Stimulated activated CD8-positive, alpha-beta memory T cell treated with anti-CD3 and anti-CD28 coated beads, Interleukin-15, amount 100 ng/mL, for 48 hours (primary cell): ENCODE results near the gene DIP2C.
"Not testable (repeated sequence)": the region's sequence is repeated elsewhere in the genome, so short reads cannot be mapped to it uniquely, and the experiment has no call there.

Source experiments
- DNase-seq, 2 donors: peaks; one replicate each; pipeline ENCODE4 v3.0.0-alpha.2; 2020; ENCODE audit warnings: low read depth in 2 of 2

Gene DIP2C

DNA sequence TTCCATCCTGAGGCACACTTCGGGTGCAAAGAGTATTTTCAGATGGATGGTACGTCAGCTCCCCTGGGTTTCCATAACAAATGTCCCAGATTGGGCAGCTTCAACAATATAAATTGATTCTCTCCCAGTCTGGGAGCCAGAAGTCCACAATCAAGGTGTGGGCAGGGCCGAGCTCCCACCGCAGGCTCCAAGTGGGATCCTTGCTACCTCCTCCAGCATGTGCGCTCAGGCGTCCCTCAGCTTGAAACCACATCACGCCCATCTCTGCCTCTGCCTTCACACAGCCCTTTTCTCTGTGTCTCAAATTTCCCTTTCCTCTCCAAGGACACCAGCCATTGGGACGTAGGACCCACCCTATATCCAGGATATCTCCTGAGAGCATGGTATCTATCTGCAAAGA lies 153.5 kb downstream of the DIP2C start:
- no peak for DNase-seq

DNA sequence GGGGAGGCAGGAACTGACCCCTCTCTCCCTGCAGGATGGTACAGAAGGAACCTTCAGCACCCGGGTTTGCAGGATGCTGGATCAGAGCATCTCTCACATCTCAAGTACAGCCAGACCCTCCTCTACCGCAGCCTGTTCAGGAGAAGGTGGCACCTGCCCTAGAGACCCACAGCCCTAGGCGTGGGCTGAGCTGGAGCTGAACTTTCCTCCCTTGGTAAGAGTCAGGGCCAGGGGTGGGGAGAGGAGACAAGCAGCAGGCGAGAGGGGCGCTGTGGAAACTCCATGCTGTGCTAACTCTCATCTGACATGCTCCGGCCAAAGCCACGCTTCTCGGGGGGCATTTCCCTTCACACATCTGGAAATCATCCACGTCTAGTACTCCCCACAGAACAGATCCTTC lies 154.4 kb downstream of the DIP2C start:
- DNase-seq: no peak

DNA sequence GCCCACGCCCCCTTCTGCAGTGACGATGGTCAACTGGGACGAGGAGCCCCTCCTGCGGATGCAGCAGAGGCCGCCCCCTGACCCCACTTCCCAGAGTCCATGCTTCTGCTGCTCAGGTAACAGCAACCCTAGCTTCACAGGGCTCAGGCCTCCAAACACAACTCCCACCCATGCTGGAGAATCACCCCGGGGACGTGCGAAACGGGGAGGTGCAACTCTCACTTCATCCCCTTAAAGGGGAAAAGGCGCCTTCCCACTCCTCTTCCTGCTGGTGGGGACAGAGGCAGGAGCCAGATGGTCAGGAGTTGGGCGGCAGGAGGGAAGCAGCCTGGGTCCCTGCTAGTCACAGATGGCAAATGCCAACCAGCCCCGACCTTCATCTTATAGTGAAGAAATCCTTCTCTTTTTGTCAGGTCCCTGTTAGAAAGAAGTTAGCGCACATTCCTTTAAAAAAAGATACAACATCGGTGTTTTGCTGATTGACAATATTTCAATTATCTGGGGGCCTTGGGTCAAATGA lies 155.4 kb downstream of the DIP2C start:
- no peak for DNase-seq

DNA sequence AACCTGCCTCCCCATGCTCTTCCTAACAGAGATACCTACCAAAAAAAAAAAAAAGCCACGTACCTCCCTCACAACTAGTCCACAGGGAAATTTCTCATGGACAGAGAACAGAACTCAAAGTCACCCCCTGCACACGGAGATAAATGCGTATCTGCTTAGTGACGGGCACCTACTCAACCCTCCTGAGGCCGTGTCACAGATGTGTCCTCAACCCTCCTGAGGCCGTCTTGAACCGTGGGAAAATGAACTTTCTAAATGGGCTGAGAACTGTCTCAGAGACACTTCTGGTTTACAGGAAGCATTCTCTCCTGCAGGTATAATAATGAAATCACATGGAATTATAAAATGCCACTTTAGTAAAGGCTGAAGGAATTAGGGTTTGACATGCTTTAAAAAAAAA lies 155.9 kb downstream of the DIP2C start:
- DNase-seq: no peak

DNA sequence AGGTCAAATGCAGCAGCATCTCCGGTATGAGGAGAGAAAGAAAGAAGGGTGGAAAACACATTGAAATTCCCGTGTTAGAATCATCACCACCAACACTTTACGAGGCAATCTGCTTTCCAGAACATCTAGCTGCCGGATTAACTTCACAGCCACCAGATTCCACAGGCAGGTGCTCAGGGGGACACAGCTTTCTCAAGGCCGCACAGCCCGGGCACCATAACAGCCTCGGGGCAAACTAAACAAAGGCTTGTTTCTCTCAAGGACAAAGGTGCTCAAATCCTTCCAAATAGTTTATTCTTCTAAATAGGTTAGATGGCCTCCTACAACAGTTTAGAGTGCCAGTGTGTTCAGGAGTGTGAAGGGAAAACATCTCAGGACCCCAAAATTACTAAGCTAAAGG lies 156.3 kb downstream of the DIP2C start:
- DNase-seq: no peak

DNA sequence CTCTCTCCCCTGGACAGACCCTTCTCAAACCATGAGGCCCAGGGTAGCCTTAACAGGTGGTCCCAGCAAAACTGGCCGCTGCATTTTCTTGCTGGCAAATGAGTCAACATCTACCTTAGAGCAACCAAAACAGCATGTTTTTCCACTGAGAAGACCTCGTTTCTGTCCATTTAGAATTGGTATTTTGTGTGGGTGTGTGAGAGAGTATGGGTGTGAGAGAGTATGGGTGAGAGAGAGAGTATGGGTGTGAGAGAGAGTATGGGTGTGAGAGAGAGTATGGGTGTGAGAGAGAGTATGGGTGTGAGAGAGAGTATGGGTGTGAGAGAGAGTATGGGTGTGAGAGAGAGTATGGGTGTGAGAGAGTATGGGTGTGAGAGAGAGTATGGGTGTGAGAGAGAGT lies 157.1 kb downstream of the DIP2C start:
- DNase-seq: not testable (repeated sequence)

DNA sequence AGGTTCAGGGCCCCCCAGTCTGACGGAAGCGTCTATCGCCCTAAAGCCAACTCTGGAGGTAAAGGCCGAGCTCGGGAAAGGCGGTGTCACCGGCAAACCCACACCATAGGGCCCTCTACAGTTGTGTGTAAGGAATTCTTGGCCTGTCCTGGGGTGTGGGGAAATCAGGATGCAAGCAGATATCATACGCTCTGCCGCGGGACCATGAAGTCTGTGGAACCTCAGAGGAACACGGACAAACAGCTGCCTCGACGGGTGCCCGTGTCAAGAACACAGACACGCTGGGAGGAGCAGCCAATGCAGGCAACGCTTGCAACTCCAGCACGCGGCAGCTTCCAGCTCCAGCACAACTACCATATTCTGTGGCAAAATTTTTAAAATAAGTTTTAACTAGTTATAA lies 157.9 kb downstream of the DIP2C start:
- DNase-seq: no peak

DNA sequence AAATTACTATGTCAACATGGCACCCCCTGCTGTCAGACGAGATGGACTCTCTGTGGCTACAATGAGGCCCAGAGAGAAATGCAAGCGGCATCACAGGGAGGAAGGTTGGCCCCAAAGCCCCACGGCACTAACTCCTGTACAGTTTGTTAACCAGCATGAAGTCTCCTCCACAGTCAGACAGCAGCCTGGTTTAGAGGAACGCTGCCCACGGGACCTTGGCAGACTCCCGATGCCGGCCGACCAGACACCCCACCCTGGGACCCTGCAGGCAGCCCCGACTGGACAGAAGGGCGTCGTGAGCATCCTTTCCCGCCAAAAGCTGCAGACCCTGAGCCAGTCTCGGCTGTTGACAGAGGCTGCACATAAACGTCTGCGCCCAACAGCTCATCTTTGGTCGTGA lies 158.8 kb downstream of the DIP2C start:
- DNase-seq: no peak

DNA sequence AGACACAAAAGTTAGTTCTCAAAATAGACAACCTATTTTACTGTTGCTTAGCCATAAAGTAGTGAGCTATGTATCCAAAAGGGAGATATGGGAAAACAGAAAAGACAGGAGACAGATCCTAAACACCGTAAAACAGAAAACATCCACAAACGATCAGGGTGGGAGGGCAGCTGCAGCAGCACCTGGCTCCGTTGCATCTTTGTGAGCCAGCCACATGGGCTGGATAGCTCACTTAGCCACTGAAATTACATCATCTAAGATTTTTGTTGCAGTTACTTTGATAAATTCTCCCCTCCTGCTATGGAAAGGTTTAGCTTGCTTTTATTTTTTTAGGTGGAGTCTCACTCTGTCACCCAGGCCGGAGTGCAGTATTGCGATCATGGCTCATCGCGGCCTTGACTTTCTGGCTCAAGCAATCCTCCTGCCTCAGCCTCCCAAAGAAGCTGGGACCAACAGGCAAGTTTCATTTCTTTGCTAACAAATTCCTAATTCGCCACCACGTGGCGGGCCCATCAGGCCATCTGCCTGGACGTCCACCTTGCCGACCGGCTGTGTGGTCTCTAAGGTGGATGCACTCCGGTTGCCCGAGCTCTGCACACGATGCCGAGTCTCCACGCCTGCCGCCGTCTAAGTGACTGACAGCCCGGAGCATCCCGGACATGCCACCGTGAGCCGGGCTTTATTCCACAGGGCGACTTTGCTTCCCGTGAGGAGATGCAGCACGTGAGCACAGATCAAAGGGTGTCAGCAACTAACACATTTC lies 159.8 kb downstream of the DIP2C start:
- no peak for DNase-seq

DNA sequence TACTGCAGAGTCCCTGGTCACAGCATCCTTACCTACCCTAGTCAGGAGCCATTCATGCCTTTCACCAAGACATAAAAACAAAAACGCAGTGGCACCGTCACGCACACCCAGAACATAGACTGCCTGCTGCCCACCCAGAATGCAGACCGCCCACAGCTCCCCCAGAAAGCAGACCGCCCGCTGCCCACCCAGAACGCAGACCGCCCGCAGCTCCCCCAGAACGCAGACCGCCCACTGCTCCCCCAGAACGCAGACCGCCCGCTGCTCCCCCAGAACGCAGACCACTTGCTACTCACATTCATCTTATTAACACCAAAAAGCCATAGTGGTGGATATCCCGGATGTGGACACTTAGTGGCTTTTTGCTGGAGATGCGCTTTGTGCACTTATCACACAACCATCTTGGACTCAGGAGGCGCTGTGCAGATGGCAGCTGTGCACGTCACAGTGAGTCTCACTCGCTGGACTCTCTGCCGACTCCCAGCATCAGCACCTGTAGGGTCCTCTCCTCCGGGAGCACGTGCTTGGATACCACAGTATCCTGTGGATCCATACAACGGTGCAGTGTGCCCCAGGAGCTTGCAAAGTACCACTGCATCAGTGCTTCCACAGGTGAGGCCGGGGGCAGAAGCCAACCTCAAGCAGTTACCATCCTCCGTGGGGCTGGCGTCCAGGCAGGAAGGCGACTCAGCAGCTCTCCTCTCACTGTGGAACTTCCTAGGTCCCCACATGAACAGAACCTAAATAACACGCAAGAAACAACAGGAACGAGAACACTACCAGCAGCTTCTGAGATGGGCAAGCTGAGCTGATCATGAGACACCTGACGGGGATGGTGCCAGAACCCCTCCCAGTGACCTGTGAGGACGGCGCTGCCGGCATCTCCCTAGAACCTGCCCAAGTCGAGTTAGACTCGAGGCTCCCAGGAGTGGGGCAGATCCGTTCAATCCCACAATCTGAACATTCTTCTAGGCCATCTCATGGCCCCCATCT lies 161.0 kb downstream of the DIP2C start:
- no peak for DNase-seq

DNA sequence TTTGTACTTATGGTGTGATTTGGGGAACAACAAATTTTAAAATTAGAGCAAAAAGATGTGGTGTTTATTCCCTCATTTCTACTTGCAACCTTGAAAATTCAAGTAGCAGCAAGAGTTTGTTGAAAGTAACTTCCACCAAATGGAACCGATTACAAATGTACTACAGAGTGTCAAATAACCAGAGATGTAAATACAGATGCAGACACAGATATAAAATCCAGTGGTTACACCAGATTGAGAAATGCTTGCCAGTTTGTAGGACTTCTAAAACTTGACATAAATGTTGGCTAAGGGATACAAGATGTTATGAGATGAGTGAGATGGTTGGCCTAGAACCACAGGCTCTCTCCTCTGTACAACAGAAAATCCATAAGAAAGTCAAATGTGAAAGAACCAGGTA lies 162.1 kb downstream of the DIP2C start:
- no peak for DNase-seq

DNA sequence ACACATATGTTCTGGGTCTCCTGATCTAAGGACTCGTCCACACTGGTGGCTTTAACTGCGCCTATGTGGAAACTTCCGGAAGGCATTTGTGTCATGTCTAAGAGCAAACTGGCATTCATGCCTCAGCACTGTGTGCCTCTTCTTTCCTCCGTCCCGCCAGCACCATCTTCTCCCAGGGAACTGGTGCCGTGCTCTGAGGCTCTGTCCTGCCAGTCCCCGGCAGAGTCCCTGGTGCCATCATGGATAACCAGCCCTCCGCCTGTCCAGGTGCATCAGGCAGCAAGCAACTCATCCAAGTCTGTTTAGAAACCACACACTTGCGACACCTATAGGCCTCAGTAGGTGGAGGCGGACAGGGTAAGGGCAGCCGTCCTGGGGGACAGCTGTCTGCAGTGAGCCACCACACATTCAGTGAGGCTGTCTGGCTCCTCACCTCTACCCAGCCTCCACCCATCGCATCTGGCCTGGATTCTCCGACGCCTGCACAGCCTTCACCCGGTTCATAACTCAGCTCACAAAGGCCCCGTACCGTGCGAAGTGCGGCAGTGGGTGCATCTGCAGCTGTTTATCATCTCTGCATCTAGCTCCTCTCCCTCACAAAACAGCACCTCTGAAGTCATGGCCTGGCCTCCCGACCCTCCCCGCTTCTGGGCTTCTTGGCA lies 162.7 kb downstream of the DIP2C start:
- no peak for DNase-seq

DNA sequence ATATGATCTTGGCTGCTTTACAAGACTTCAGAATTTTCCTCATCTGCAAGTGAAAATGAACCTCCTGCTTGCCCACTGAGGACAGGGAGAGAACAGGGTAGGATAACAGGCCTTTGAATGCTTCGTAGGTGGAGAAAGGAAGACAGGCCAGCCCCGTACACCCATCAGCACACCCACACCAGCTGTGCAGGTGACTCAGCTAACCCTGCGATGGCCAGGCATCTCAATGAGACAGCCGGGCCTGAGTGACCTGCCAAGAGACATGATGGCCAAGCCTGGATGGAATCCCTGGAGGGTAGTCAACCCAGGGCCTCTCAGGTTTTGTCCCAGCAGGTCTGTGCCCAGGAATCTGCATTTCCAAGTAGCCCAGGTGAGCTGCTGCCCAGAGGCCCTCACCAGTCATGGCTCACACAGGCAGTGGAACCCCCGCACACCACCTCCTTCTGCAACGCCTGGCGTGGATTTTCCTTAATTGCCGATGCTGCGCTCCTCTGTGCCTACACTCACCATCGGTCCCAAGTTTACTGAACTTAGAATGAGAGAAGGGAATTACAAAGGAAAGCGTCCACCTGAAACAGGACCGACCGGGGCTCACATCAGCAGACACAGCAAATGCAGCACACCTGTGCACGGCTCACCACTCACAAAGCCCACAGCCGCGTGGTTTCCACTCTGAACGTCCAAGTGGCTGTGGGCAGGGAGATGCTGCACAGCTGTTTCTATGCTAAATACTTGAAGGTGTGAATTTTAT lies 163.7 kb downstream of the DIP2C start:
- DNase-seq: no peak

DNA sequence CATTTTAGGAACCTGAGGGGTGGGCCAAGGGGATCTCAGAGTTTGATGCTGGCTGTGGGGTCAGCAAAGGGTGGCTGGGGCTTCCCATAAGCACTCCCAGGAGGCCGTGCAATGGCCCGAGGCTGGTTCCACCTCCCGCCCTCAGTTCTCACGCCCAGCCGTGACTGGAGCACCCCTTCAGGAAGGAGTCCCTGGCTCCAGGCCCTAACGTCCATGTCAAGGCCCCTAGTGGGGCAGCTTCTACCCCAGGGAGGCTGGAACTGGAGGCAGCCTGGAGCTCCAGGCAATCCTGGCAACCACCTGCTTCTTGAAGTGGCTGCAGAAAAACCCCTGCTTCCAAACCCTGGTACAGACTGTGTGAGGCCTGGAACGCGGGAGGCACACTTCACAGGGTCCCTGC lies 165.5 kb downstream of the DIP2C start:
- no peak for DNase-seq

DNA sequence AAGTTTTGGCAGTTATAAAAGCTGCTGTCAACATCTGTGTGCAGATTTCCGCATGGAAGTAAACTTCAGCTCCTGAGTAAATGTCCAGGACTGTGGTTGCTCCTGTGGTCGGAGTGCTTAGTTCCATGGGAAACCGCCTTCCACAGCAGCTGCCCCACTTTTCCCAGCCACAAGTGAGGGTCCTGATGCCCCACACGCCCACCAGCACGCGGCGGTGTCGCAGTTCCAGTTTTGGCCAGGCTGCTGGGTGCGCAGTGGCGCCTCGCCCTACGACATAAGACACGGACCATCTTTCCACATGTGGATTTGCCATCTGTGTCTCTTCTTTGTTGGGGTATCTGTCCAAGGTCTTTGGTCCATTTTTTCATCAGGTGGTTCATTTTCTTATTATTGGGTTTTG lies 167.1 kb downstream of the DIP2C start:
- no peak for DNase-seq

DNA sequence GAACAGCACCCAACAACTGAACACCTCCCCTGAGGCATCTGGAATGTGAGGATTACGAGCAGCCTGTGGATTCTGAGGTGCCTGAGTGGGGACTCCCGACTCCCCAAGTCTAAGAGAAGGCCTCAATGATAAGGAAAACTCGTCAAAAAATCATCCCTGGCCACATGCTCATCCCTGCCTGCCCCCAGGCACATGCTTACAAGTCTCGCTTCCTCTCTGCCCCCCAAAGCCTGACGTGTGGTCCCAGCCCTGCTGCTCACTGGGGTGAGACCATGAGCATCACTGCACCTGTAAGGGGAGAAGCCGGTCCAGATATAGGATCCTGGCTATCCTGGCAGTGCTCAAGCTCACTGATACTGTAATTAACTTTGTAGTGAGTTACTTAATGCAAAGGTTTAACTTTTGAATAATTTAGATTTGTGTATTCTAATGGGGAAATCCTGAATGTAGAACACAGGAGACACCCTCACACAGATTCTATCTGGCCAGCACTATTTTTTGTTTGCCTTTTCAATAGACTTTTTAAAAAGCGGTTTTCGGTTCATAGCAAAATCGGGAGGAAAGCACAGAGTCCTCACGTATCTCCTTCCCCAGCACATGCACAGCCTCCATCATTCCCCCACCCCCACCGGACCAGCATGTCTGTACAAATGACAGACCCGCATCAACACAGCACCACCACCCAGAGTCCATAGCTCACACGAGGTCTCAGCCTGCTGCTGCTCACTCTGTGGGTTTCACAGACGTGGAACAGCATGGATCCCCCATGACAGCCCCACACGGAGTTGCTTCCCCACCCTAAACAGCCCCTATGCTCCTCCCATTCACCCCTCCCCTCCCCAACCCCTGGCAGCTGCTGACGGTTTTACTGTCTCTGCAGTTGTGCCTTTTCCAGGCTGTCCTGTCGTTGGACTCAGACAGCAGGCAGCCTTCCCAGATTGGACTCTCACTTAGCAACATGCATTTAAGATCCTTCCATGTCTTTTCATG lies 167.9 kb downstream of the DIP2C start:
- DNase-seq: no peak

DNA sequence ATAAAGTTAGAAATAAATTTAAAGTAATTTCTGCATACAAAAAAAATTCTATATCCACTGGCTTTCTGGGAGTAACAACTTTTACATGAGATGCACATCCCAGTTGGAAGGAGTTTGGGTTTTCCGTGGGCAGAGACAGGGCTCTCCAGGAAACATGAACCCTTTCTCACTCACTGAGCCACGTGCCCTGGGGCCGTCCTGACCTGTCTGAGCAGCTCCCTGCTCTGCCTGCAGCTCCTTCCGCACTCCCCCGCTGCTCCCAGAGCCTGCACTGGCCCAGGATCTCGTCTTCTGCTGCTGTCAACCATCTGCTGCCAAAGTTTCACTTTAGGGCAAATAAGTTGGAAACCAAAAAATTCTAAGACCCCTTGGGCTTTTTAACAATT lies 169.1 kb downstream of the DIP2C start:
- DNase-seq: no peak

DNA sequence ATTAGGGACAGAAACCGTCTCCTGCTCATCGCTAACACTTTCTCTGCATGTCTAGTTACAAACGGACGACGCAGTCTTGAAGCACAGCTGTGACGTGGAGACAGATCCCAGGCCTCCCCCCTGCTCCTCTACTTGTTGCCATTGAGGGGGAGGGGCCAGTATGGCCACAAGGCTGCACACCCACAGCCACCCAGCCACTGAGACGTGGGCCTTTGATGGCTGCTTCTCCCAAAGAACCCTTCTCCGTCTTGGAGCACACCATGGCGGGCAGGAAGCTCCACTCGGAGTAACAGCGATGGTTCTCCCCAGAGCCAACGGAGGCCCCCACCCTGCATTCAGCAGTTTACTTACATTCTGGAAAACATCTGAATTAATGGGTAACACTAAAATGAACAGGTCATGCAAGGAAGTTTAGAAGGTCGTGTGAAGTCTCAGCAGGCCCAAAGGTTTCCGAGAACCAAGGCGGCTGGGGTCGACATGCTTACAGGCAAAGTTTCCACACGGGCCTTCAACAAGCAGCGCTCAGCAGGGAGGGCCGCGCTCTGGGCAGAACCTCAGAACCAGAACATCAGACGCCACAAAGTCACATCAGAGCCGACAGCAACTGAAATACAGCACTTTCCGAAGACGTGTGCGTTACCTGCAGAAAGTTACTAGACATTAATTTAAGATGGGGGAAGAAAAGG lies 169.6 kb downstream of the DIP2C start:
- no peak for DNase-seq

DNA sequence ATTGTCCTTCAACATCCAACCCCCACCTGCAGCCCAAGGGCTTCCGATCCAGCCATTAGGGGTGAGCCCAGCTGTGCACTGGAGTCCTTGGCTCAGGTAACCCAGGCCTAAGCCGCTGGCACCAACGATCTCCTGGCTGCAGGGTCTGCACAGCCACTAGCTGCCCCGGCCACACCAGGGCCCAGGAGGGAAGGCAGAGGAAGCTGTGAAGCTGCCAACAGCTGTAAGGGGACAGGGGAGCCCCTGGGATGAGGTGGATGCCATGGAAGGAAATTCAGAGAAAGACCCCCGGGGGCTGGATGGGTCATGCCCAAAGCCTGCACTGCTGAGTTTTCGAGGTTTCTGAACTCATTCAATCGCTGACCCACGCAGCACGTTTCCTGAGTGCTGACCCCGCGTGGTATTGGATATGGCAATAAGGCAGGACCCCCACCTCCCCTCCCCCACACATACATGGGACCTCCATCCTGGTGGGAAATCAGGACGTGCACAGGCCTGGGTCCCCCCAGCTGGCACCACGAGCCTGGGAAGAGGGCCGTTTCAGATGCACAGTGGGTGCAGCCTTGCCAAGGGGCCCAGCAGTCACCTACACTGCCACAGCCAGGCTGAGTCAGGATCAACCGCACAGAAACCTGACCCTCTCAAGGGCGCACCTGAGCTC lies 170.3 kb downstream of the DIP2C start:
- DNase-seq: no peak
